Measurements from ENCODE around the gene F5.

The F5 gene

GRCh38 chr1:169563019-169563615 lies 23.2 kb downstream of the F5 start:
- no peak overlapping the region for H3K4me3 ChIP-seq (ENCODE audit: low read depth, low read length)
- TF ChIP-seq CTCF (IDR thresholded peaks at IDR 0.05; ENCODE audit: low read depth, low read length), result no peak

GRCh38 chr1:169561692-169562091 lies 24.6 kb downstream of the F5 start:
- no peak for TF ChIP-seq CTCF (IDR thresholded peaks at IDR 0.05; ENCODE audit: low read depth, low read length)
- H3K4me3 ChIP-seq (ENCODE audit: low read depth, low read length), result no peak overlapping the region

GRCh38 chr1:169557131-169557530 lies 29.1 kb downstream of the F5 start:
- no peak for TF ChIP-seq CTCF (IDR thresholded peaks at IDR 0.05; ENCODE audit: low read depth, low read length)
- H3K4me3 ChIP-seq (ENCODE audit: low read depth, low read length), result no peak overlapping the region

GRCh38 chr1:169550294-169550693 lies 36.0 kb downstream of the F5 start:
- peak; percentile 18; the same call in 1 of the 2 replicates for TF ChIP-seq CTCF (IDR thresholded peaks at IDR 0.05; ENCODE audit: low read depth, low read length)
- H3K4me3 ChIP-seq (ENCODE audit: low read depth, low read length), result no peak overlapping the region

GRCh38 chr1:169548282-169548681 lies 38.0 kb downstream of the F5 start:
- TF ChIP-seq CTCF (IDR thresholded peaks at IDR 0.05; ENCODE audit: low read depth, low read length), result no peak
- no peak overlapping the region for H3K4me3 ChIP-seq (ENCODE audit: low read depth, low read length)

GRCh38 chr1:169546087-169546995 lies 39.9 kb downstream of the F5 start:
- peak; percentile 63 for TF ChIP-seq CTCF (IDR thresholded peaks at IDR 0.05; ENCODE audit: low read depth, low read length)
- no peak overlapping the region for H3K4me3 ChIP-seq (ENCODE audit: low read depth, low read length)

- no peak overlapping the region for H3K4me3 ChIP-seq (ENCODE audit: low read depth, low read length)
- no peak for TF ChIP-seq CTCF (IDR thresholded peaks at IDR 0.05; ENCODE audit: low read depth, low read length)
Observed at GRCh38 chr1:169545472-169545871, 40.8 kb downstream of the F5 start.

All from WI38 (cell line).